ENCODE measurements around the gene KCNK7.

Gene KCNK7

DNA sequence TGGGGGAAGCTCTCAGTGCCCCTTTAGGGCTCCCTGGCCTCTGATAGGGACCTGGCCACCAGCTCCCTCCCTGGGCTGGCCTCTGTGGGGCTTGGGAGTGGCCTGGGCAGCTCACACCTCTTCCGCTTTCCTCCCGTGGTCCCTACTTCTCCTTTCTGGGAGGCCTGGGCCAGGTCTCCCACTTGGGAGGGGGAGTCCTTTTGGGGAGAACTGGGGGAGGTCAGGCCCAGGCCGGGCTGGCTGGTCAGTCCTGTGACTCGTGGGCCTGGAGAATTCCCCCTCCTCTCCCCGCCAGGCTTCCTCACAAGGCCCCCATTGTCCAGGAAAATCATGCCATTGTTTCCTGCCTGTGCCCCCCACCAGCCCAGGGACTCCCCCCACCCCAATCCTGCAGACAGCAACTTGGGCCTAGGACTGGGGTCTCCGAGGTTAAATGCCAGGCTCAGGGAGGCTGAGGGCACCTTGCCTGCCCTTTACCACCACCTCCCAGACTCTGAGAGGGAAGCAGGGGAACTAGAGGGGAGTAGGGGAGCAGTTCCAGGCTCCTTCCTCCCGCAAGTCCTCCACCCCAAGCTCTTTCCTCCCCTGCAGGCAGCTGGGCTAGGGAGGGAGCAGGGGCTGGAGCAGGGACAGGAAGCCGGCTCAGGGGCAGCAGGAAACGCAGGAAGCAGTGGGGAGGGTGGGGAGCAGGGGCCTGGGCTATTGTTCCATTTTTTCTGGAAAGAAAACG is 15.6 kb upstream of the KCNK7 start:
- no peak for DNase-seq
- no peaks in the 10 kb centered on the region for H3K36me3 ChIP-seq
- H3K4me1 ChIP-seq = 0 out of 2 replicates have a peak, but pooled peaks cover 2% of the 10 kb centered on the region
- TF ChIP-seq, protein P1, sequence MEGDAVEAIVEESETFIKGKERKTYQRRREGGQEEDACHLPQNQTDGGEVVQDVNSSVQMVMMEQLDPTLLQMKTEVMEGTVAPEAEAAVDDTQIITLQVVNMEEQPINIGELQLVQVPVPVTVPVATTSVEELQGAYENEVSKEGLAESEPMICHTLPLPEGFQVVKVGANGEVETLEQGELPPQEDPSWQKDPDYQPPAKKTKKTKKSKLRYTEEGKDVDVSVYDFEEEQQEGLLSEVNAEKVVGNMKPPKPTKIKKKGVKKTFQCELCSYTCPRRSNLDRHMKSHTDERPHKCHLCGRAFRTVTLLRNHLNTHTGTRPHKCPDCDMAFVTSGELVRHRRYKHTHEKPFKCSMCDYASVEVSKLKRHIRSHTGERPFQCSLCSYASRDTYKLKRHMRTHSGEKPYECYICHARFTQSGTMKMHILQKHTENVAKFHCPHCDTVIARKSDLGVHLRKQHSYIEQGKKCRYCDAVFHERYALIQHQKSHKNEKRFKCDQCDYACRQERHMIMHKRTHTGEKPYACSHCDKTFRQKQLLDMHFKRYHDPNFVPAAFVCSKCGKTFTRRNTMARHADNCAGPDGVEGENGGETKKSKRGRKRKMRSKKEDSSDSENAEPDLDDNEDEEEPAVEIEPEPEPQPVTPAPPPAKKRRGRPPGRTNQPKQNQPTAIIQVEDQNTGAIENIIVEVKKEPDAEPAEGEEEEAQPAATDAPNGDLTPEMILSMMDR (IDR thresholded peaks at IDR 0.05; ENCODE audit: low read depth, low read length) = no peak
- H3K9me3 ChIP-seq = no peaks in the 10 kb centered on the region
- no peaks in the 10 kb centered on the region for H3K27me3 ChIP-seq
- H3K4me3 ChIP-seq (ENCODE audit: low read depth, low read length) = no peak overlapping the region

DNA sequence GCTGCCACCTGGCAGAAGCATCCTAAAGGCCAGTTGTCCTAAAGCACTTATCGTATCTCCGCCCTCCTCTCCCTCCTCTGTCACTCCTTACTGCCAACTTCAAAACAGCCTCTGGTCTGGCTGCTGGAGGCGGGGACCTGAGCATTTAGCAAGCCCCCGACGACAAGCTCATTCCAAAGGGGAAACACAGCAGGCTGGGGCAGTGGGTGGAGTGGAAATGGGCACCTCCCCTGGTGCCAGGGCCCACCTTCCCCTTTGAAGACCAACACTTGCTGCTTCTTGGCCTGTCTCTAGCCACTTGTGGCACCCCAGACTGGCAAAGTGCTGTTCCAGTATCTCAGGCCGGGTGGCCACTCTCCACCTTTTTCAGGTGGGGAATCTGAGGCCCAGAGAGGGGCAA is 14.8 kb upstream of the KCNK7 start:
- DNase-seq = no peak
- no peaks in the 10 kb centered on the region for H3K9me3 ChIP-seq
- H3K4me3 ChIP-seq (ENCODE audit: low read depth, low read length) = no peak overlapping the region
- no peaks in the 10 kb centered on the region for H3K27me3 ChIP-seq
- TF ChIP-seq, protein P1 (IDR thresholded peaks at IDR 0.05; ENCODE audit: low read depth, low read length) = no peak
- H3K36me3 ChIP-seq = no peaks in the 10 kb centered on the region
- H3K4me1 ChIP-seq = 0 out of 2 replicates have a peak, but pooled peaks cover 2% of the 10 kb centered on the region

DNA sequence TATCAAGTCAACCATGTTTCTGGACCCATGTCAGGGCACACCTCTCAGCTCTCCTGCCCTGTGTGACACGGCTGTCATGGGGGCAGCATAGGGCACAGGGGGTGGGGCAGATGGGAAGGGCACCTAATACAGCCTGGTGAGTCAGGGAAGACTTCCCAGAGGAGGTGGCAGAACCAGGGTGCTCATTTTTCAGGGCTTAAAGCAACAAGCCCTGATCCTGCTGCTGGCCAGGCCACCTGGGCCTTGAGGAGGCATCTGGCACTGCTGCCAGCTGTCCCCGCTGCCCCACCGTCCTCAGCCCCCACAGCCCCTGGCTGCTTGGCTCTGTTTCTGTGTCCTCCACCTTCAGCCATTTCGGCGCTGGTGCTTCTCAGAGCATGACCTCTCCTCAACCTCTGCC is 14.1 kb upstream of the KCNK7 start:
- no peaks in the 10 kb centered on the region for H3K36me3 ChIP-seq
- 0 out of 2 replicates have a peak, but pooled peaks cover 2% of the 10 kb centered on the region for H3K4me1 ChIP-seq

DNA sequence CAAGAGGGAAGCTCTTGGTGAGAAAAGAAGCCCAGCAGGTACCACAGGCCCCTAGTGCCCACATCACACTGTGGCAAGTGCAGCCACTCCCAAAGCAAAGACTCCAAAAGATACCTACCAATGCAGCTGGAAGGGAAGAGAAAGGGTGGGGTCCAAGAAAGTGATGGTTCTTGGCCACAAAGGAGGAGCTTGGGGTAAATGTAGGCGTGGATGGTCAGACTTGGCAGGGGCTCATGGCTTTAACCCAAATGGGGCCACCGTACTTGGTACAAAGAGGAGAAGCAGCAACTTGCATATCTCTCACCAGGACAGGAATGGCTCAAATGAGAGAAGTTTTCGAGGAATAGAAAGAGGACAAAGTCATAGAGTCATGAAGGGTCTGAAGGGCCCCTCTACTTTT is 13.6 kb upstream of the KCNK7 start:
- Histone ChIP-seq H3K36me3 (no peaks in the 10 kb centered on the region), H3K4me1 (0 out of 2 replicates have a peak, but pooled peaks cover 2% of the 10 kb centered on the region), H3K9me3 (no peaks in the 10 kb centered on the region), H3K4me3 (ENCODE audit: low read depth, low read length) (no peak overlapping the region), H3K27me3 (no peaks in the 10 kb centered on the region)
- DNase-seq = no peak
- TF ChIP-seq, protein P1 (IDR thresholded peaks at IDR 0.05; ENCODE audit: low read depth, low read length) = no peak

More for the DNA sequence above, 14.1 kb upstream of the KCNK7 start:
- TF ChIP-seq, protein P1 (IDR thresholded peaks at IDR 0.05; ENCODE audit: low read depth, low read length) = no peak
- Histone ChIP-seq H3K27me3 (no peaks in the 10 kb centered on the region), H3K4me3 (ENCODE audit: low read depth, low read length) (no peak overlapping the region), H3K9me3 (no peaks in the 10 kb centered on the region)
- no peak for DNase-seq

DNA sequence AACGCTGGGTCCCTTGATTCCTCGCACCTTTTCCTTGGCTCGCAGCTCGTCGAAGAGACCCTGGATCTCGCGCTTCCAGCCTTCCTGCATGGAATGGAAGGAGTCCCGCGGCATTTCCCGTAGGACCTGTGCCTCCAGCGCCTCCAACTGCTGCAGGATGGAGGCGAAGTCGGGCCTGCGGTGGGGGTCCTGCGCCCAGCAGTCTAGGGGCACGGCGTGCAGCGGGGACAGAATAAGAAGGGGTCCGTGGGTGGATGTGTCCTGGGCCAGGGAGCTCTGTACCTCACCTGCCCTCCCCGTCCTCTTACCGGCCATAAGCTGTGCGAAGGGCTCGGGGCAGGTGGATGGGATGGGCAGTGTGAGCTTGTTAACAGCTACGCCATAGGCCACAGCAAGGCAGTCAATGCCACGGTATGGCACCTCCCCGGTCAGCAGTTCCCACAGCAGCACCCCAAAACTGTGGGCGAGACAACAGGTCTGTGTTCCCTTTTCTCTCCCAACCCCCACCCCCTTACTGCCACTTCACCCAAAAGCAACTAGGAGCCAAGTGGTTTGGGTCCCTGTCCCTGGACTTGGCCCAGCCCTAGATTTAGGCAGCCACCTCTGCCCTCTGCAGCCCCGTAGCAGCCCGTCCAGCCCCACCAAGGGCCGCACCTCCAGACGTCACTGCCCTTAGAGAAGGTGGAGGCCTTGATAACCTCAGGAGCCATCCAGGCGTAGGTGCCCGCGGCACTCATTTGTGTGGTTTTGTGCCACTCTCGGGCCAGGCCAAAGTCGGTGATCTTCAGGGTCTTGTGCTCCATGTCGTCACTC is 12.2 kb upstream of the KCNK7 start:
- TF ChIP-seq, protein P1 (IDR thresholded peaks at IDR 0.05; ENCODE audit: low read depth, low read length) = no peak
- Histone ChIP-seq H3K36me3 (no peaks in the 10 kb centered on the region), H3K9me3 (no peaks in the 10 kb centered on the region), H3K4me3 (ENCODE audit: low read depth, low read length) (peak overlapping the region; percentile 14; the same call in 1 of the 2 replicates), H3K4me1 (0 out of 2 replicates have a peak, but pooled peaks cover 2% of the 10 kb centered on the region), H3K27me3 (no peaks in the 10 kb centered on the region)
- no peak for DNase-seq
